Measurements from ENCODE around the gene ZBTB43. TPM values are rescaled to one million over a fixed set of nuclear protein-coding genes. Genes with fewer than 3 reads are reported as not detected.

The ZBTB43 gene
- total RNA-seq, 1 experiment from 2014 or later, result 15.4 TPM

DNA sequence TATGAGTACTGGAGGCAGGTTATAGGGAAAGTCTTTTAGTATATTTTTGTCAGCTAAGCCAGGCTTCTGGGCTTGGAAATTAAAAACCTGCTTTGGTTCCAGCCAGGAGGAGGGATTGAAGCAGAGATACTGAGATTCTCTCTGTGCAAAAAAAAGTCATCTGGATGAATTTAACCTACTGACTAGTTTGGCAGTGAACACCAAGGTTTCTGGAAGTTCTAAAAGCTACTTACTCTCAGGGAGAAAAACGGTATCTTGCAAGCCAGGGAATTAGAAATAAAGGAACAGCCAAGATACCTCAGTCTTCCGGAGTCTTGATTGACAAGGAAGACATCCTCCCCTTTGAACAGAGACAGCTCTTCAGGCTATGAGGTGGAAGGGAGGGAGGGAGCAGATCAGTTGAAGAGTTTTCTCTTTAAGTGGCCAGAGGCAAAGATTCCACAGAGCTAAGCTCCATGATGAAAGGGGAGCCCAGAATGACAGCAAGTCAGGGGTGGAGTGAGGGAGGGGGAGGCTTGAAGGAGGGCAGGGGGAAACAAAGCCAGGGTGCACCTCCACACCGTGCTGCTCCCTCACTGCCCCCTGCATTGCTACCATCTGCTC, 47.3 kb downstream of the ZBTB43 start:
- Histone ChIP-seq H3K36me3 (ENCODE audit: control insufficient read depth in 1 of 2, insufficient read depth in 2 of 2, low read length in 2 of 2) (no peaks in the 10 kb centered on the region), H3K4me1 (ENCODE audit: control insufficient read depth in 1 of 2, insufficient read depth in 2 of 2, low read length in 2 of 2) (no peaks in the 10 kb centered on the region), H3K4me2 (ENCODE audit: low read length) (no peak overlapping the region), H3K27ac (ENCODE audit: low read depth, low read length) (no peak overlapping the region), H3K9me2 (ENCODE audit: insufficient read depth) (no peaks in the 10 kb centered on the region), H2AFZ (ENCODE audit: low read depth, low read length, poor library complexity, severe bottlenecking) (no peak overlapping the region), H4K20me1 (ENCODE audit: insufficient read depth) (no peaks in the 10 kb centered on the region), H3K9me3 (ENCODE audit: control insufficient read depth in 1 of 2, insufficient read depth in 1 of 2, low read depth in 1 of 2, low read length in 2 of 2) (no peaks in the 10 kb centered on the region), H3K4me3 (replicated peaks in 1 of 2; ENCODE audit: low read depth in 1 of 2, low read length in 2 of 2) (no peak overlapping the region), H3K79me2 (ENCODE audit: insufficient read depth, low read length) (no peaks in the 10 kb centered on the region), H3K9ac (ENCODE audit: low read length) (no peak overlapping the region), H3K27me3 (ENCODE audit: insufficient read depth, low read length) (peaks cover 13% of the 10 kb centered on the region; the same call in 1 of the 2 replicates)
- ATAC-seq (no peak), DNase-seq (ENCODE audit: low read depth, low spot score) (no peak)
- BruUV-seq (replicated peaks), result no TSS peak
- POLR2A ChIA-PET, result no interaction called here
- TF ChIP-seq CBX3 (IDR thresholded peaks at IDR 0.05; ENCODE audit: low read depth) (no peak), ZFX (IDR thresholded peaks at IDR 0.05) (no peak), SIN3A (IDR thresholded peaks at IDR 0.05; ENCODE audit: low read depth) (no peak), FOSL1 (IDR thresholded peaks at IDR 0.05; ENCODE audit: low read depth) (no peak), ZBTB33 (IDR thresholded peaks at IDR 0.05; ENCODE audit: extremely low read depth, insufficient replicate concordance, low read length) (no peak), SRF (IDR thresholded peaks at IDR 0.05; ENCODE audit: low read depth) (no peak), REST (IDR thresholded peaks at IDR 0.05; ENCODE audit: low read depth) (no peak), SP1 (IDR thresholded peaks at IDR 0.05; ENCODE audit: low read depth) (no peak), JUND (IDR thresholded peaks at IDR 0.05) (no peak), EZH2phosphoT487 (IDR thresholded peaks at IDR 0.05; ENCODE audit: borderline replicate concordance) (no peak)
- TF ChIP-seq, protein P1, sequence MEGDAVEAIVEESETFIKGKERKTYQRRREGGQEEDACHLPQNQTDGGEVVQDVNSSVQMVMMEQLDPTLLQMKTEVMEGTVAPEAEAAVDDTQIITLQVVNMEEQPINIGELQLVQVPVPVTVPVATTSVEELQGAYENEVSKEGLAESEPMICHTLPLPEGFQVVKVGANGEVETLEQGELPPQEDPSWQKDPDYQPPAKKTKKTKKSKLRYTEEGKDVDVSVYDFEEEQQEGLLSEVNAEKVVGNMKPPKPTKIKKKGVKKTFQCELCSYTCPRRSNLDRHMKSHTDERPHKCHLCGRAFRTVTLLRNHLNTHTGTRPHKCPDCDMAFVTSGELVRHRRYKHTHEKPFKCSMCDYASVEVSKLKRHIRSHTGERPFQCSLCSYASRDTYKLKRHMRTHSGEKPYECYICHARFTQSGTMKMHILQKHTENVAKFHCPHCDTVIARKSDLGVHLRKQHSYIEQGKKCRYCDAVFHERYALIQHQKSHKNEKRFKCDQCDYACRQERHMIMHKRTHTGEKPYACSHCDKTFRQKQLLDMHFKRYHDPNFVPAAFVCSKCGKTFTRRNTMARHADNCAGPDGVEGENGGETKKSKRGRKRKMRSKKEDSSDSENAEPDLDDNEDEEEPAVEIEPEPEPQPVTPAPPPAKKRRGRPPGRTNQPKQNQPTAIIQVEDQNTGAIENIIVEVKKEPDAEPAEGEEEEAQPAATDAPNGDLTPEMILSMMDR (IDR thresholded peaks at IDR 0.05 in 2 of 3, conservative IDR thresholded peaks at IDR 0.05 in 1 of 3; ENCODE audit: borderline replicate concordance in 1 of 3, insufficient read depth in 1 of 3, low read depth in 2 of 3, low read length in 2 of 3), result no peak
- intact Hi-C loops (cut with micrococcal nuclease), result no loop called here
- RAD21 ChIA-PET (ENCODE audit: low non-redundant PET in 1 of 2, low total read pairs in 2 of 2, uncharacterized antibody in 2 of 2, unreplicated experiment in 2 of 2), result no interaction called here
- CTCF ChIA-PET, result no interaction called here

All from HCT116 (cell line).